SK-N-SH treated with all-trans-retinoic acid at 6 μM for 48 hours (cell line): ENCODE data around the gene ZNF14.

Experiments
- ARNTL ChIP-seq: fragments of 450-650 bp; formaldehyde crosslinking; IDR thresholded peaks from 2 replicates; pipeline ENCODE4 v1.5.0; 2020; ENCODE audit warnings: low read depth, mild to moderate bottlenecking, moderate library complexity, borderline replicate concordance
- GLIS3 ChIP-seq: fragments of 250-450 bp; sonication (Bioruptor Pico); IDR thresholded peaks from 2 replicates; pipeline ENCODE4 v1.5.0; 2020; ENCODE audit warnings: mild to moderate bottlenecking, moderate library complexity
- RARB ChIP-seq: fragments of 250-450 bp; sonication (Bioruptor Pico); IDR thresholded peaks from 2 replicates; pipeline ENCODE4 v1.8.0; 2021; ENCODE audit warnings: mild to moderate bottlenecking, moderate library complexity
- TCF4 ChIP-seq: fragments of 250-450 bp; sonication (Bioruptor Pico); IDR thresholded peaks from 2 replicates; pipeline ENCODE4 v1.8.0; 2021; ENCODE audit warnings: mild to moderate bottlenecking, moderate library complexity, borderline replicate concordance
- ZC3H10 ChIP-seq: fragments of 250-450 bp; sonication (Bioruptor Pico); IDR thresholded peaks from 2 replicates; pipeline ENCODE4 v1.5.1; 2021; ENCODE audit warnings: mild to moderate bottlenecking, moderate library complexity
- ZFP3 ChIP-seq: fragments of 250-450 bp; sonication (Bioruptor Pico); IDR thresholded peaks from 2 replicates; pipeline ENCODE4 v1.5.0; 2020; ENCODE audit warnings: mild to moderate bottlenecking, moderate library complexity
- ZNF565 ChIP-seq: fragments of 450-650 bp; formaldehyde crosslinking; conservative IDR thresholded peaks from 2 replicates; pipeline ENCODE4 v1.5.0; 2020; ENCODE audit warnings: low read depth, mild to moderate bottlenecking, moderate library complexity
- ZNF70 ChIP-seq: fragments of 450-650 bp; formaldehyde crosslinking; IDR thresholded peaks from 2 replicates; pipeline ENCODE4 v1.5.0; 2020; ENCODE audit warnings: mild to moderate bottlenecking, moderate library complexity
- TF ChIP-seq, protein P1 (sequence below): fragments of 250-450 bp; sonication (Bioruptor Pico); IDR thresholded peaks from 2 replicates; pipeline ENCODE4 v1.8.0; 2020; ENCODE audit warnings: mild to moderate bottlenecking, moderate library complexity, borderline replicate concordance
- TF ChIP-seq, protein P2 (sequence below): fragments of 250-450 bp; sonication (Bioruptor Pico); IDR thresholded peaks from 2 replicates; pipeline ENCODE4 v1.5.0; 2020; ENCODE audit warnings: mild to moderate bottlenecking, moderate library complexity

DNA sequence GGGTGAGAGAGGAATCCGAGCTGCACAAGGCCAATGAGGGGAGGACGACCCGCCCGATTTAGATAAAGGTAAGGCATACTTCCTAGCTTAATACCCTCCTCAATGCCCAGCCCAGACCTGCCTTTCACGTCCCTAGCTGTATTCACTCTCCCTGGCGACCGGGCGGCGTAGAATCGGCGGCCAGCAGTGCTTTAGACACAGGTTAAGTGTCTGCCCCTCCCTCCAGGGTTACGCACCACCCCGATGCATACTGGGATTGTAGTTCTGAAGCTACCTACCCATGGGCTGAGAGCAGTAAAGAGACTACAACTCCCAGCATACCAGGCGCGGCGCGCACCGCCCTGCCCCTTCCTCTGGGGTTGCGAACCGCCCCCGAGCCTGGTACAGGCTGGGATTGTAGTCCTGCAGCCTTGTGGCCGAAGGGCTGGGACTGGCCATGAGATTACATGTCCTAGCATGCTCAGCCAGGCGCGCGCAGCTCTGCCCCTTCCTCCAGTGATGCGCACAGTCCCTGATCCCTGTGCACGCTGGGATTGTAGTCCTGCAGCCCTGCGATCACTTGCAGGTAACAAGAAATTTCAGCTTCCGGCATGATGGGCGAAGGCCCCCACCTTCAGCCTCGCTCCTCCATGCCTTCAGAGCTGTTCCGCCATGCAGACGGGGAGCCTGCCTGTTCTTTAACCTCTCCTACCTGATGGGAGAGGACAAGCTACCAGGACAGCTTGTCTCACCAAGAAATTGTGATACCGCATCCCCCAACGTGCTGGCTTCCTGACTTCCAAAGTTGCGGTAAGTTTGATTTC lies 43.5 kb upstream of the ZNF14 start:
- TF ChIP-seq RARB (no peak), ZNF565 (no peak), ZFP3 (CRISPR knock-in tag) (no peak), TCF4 (CRISPR knock-in tag) (no peak), ARNTL (CRISPR knock-in tag) (no peak), GLIS3 (CRISPR knock-in tag) (no peak), ZNF70 (CRISPR knock-in tag) (no peak), ZC3H10 (CRISPR knock-in tag) (no peak)
- TF ChIP-seq, protein P1, sequence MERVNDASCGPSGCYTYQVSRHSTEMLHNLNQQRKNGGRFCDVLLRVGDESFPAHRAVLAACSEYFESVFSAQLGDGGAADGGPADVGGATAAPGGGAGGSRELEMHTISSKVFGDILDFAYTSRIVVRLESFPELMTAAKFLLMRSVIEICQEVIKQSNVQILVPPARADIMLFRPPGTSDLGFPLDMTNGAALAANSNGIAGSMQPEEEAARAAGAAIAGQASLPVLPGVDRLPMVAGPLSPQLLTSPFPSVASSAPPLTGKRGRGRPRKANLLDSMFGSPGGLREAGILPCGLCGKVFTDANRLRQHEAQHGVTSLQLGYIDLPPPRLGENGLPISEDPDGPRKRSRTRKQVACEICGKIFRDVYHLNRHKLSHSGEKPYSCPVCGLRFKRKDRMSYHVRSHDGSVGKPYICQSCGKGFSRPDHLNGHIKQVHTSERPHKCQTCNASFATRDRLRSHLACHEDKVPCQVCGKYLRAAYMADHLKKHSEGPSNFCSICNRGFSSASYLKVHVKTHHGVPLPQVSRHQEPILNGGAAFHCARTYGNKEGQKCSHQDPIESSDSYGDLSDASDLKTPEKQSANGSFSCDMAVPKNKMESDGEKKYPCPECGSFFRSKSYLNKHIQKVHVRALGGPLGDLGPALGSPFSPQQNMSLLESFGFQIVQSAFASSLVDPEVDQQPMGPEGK (CRISPR knock-in tag): no peak
- TF ChIP-seq, protein P2, sequence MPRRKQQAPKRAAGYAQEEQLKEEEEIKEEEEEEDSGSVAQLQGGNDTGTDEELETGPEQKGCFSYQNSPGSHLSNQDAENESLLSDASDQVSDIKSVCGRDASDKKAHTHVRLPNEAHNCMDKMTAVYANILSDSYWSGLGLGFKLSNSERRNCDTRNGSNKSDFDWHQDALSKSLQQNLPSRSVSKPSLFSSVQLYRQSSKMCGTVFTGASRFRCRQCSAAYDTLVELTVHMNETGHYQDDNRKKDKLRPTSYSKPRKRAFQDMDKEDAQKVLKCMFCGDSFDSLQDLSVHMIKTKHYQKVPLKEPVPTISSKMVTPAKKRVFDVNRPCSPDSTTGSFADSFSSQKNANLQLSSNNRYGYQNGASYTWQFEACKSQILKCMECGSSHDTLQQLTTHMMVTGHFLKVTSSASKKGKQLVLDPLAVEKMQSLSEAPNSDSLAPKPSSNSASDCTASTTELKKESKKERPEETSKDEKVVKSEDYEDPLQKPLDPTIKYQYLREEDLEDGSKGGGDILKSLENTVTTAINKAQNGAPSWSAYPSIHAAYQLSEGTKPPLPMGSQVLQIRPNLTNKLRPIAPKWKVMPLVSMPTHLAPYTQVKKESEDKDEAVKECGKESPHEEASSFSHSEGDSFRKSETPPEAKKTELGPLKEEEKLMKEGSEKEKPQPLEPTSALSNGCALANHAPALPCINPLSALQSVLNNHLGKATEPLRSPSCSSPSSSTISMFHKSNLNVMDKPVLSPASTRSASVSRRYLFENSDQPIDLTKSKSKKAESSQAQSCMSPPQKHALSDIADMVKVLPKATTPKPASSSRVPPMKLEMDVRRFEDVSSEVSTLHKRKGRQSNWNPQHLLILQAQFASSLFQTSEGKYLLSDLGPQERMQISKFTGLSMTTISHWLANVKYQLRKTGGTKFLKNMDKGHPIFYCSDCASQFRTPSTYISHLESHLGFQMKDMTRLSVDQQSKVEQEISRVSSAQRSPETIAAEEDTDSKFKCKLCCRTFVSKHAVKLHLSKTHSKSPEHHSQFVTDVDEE (CRISPR knock-in tag): peak; percentile 58; the same call in 1 of the 2 replicates
